Measurements from ENCODE around the gene EXOC2.

Gene EXOC2

GRCh38 chr6:456358-456867, 236.5 kb downstream of the EXOC2 start:
- H3K9me3 ChIP-seq (ENCODE audit: control insufficient read depth, insufficient read depth, low read length): no peaks in the 10 kb centered on the region
- H3K27me3 ChIP-seq (ENCODE audit: control insufficient read depth, low read length): peaks cover 6% of the 10 kb centered on the region; the same call in 1 of the 2 replicates
- no peaks in the 10 kb centered on the region for H3F3A ChIP-seq (ENCODE audit: control insufficient read depth, insufficient read depth)
- no peak overlapping the region for H3K4me3 ChIP-seq (ENCODE audit: low read length)
- no peaks in the 10 kb centered on the region for H3K79me2 ChIP-seq (ENCODE audit: control insufficient read depth, low read length)
- H3K4me2 ChIP-seq (ENCODE audit: low read length): no peak overlapping the region
- no peaks in the 10 kb centered on the region for H3K36me3 ChIP-seq (ENCODE audit: control insufficient read depth, low read length)
- H3K4me1 ChIP-seq (ENCODE audit: control insufficient read depth, low read length): no peaks in the 10 kb centered on the region
- TF ChIP-seq EZH2phosphoT487 (IDR thresholded peaks at IDR 0.05; ENCODE audit: borderline replicate concordance, low read length) (no peak), CTCF (IDR thresholded peaks at IDR 0.05; ENCODE audit: low read depth, low read length, poor library complexity, severe bottlenecking) (no peak)
- no peaks in the 10 kb centered on the region for H3K9me2 ChIP-seq (replicated peaks; ENCODE audit: control insufficient read depth, low read length)
- no peaks in the 10 kb centered on the region for H4K20me1 ChIP-seq (ENCODE audit: control insufficient read depth, insufficient read depth, low read depth, low read length)
- H3K27ac ChIP-seq (ENCODE audit: low read depth, low read length): no peak overlapping the region

- H3K9me2 ChIP-seq (replicated peaks; ENCODE audit: control insufficient read depth, low read length): no peaks in the 10 kb centered on the region
- H3K79me2 ChIP-seq (ENCODE audit: control insufficient read depth, low read length): no peaks in the 10 kb centered on the region
- peaks cover 1% of the 10 kb centered on the region; the same call in 1 of the 2 replicates for H3K27me3 ChIP-seq (ENCODE audit: control insufficient read depth, low read length)
- H3K27ac ChIP-seq (ENCODE audit: low read depth, low read length): no peak overlapping the region
- no peaks in the 10 kb centered on the region for H3K4me1 ChIP-seq (ENCODE audit: control insufficient read depth, low read length)
- no peaks in the 10 kb centered on the region for H3K36me3 ChIP-seq (ENCODE audit: control insufficient read depth, low read length)
- TF ChIP-seq EZH2phosphoT487 (IDR thresholded peaks at IDR 0.05; ENCODE audit: borderline replicate concordance, low read length) (no peak), CTCF (IDR thresholded peaks at IDR 0.05; ENCODE audit: low read depth, low read length, poor library complexity, severe bottlenecking) (no peak)
- no peaks in the 10 kb centered on the region for H3K9me3 ChIP-seq (ENCODE audit: control insufficient read depth, insufficient read depth, low read length)
- H4K20me1 ChIP-seq (ENCODE audit: control insufficient read depth, insufficient read depth, low read depth, low read length): no peaks in the 10 kb centered on the region
- no peaks in the 10 kb centered on the region for H3F3A ChIP-seq (ENCODE audit: control insufficient read depth, insufficient read depth)
- H3K4me2 ChIP-seq (ENCODE audit: low read length): no peak overlapping the region
- no peak overlapping the region for H3K4me3 ChIP-seq (ENCODE audit: low read length)
Measured at GRCh38 chr6:455835-456234, 237.1 kb downstream of the EXOC2 start.

- no peaks in the 10 kb centered on the region for H3K79me2 ChIP-seq (ENCODE audit: control insufficient read depth, low read length)
- no peaks in the 10 kb centered on the region for H3K9me2 ChIP-seq (replicated peaks; ENCODE audit: control insufficient read depth, low read length)
- no peaks in the 10 kb centered on the region for H3K27me3 ChIP-seq (ENCODE audit: control insufficient read depth, low read length)
- no peaks in the 10 kb centered on the region for H3F3A ChIP-seq (ENCODE audit: control insufficient read depth, insufficient read depth)
- H3K9me3 ChIP-seq (ENCODE audit: control insufficient read depth, insufficient read depth, low read length): no peaks in the 10 kb centered on the region
- no peaks in the 10 kb centered on the region for H3K36me3 ChIP-seq (ENCODE audit: control insufficient read depth, low read length)
- H3K27ac ChIP-seq (ENCODE audit: low read depth, low read length): no peak overlapping the region
- H3K4me3 ChIP-seq (ENCODE audit: low read length): no peak overlapping the region
- H4K20me1 ChIP-seq (ENCODE audit: control insufficient read depth, insufficient read depth, low read depth, low read length): no peaks in the 10 kb centered on the region
- no peaks in the 10 kb centered on the region for H3K4me1 ChIP-seq (ENCODE audit: control insufficient read depth, low read length)
- no peak overlapping the region for H3K4me2 ChIP-seq (ENCODE audit: low read length)
- TF ChIP-seq EZH2phosphoT487 (IDR thresholded peaks at IDR 0.05; ENCODE audit: borderline replicate concordance, low read length) (no peak), CTCF (IDR thresholded peaks at IDR 0.05; ENCODE audit: low read depth, low read length, poor library complexity, severe bottlenecking) (no peak)
Measured at GRCh38 chr6:455006-455585, 237.8 kb downstream of the EXOC2 start.

Data from DOHH2 (cell line).